Ovary (tissue), 9 donors: Measurements from ENCODE around the gene LUZP2. TPM values are rescaled to one million over a fixed set of nuclear protein-coding genes. Genes with fewer than 3 reads are reported as not detected.
"Not testable (repeated sequence)": the region's sequence is repeated elsewhere in the genome, so short reads cannot be mapped to it uniquely, and the experiment has no call there.

Experiments used
- DNase-seq, 5 donors: peaks; one replicate each; pipeline ENCODE4 v3.0.0-alpha.2; 2019 to 2020
- H3K27ac ChIP-seq, 2 donors: fragments of 200-600 bp; one replicate each; pipeline versions ENCODE4 v1.5.1 to v1.8.0; 2019 to 2022
- H3K27me3 ChIP-seq: fragments of 200-600 bp; one replicate; pipeline ENCODE4 v1.8.0; 2022
- H3K36me3 ChIP-seq: fragments of 200-600 bp; sonication (generic); one replicate; pipeline ENCODE4 v1.5.1; 2019
- H3K4me1 ChIP-seq: one replicate; pipeline ENCODE4 v1.8.1; 2013; ENCODE audit warnings: mild to moderate bottlenecking, moderate library complexity; ENCODE audit not compliant: insufficient read depth
- H3K4me3 ChIP-seq: fragments of 200-600 bp; sonication (generic); one replicate; pipeline ENCODE4 v1.5.1; 2017
- H3K9me3 ChIP-seq, 2 donors: fragments of 200-600 bp in 1 of 2; sonication (generic) in 1 of 2; one replicate each; pipeline versions ENCODE4 v1.5.1 to v1.8.1; 2013 to 2019; ENCODE audit warnings: mild to moderate bottlenecking in 1 of 2, moderate library complexity in 1 of 2
- EP300 ChIP-seq: sonication (generic); formaldehyde crosslinking; IDR thresholded peaks from one replicate; pipeline ENCODE4 v1.6.1; 2017; ENCODE audit warnings: antibody characterized with exemption
- POLR2A ChIP-seq: fragments of 450-650 bp; IDR thresholded peaks from one replicate; pipeline ENCODE4 v1.6.1; 2017; ENCODE audit warnings: antibody characterized with exemption, mild to moderate bottlenecking, moderate library complexity
- WGBS, 3 donors: extraction: QIAGEN DNeasy Blood & Tissue Kit in 1 of 3; methylation state at CpG; one replicate each; pipeline versions ENCODE4 v1.1.5 to v1.1.7; 2013 to 2017; 5-methylcytosine and 5-hydroxymethylcytosine counted together
- intact Hi-C, 4 donors: fragments of 100-400 bp; cut with DNase I; formaldehyde crosslinking; loops; one replicate each; pipeline versions ENCODE4 v1.11.0 to v1.15.1; 2022 to 2023
- polyA plus RNA-seq, 2 donors: library from polyadenylated mRNA; stranded (reverse); fragments of 200-250 nt in 1 of 2; fragments of 350-450 nt in 1 of 2; fragmentation: Illumina TruSeq in 1 of 2; extraction: RNeasy Lipid Tissue Mini Kit (QIAGEN cat#74804) in 1 of 2; gene quantifications; one replicate each; pipeline ENCODE4 v1.2.3, GENCODE V29; 2013 to 2014
- total RNA-seq, 7 donors: library from RNA; depleted of rRNA in 2 of 7; stranded (reverse); fragments of >200 nt in 2 of 7; fragmentation: NEBNext Ultra II Directional in 3 of 7; extraction: Animal tissue kit (Norgen Biotek cat#: 25700) in 3 of 7; gene quantifications; one replicate each; pipeline versions ENCODE4 v1.1.0 to v1.2.4, GENCODE V29; 2016 to 2023
- TF ChIP-seq, protein P1 (sequence below), 3 donors: fragments of 450-650 bp in 2 of 3; fragments of 200-600 bp in 1 of 3; IDR thresholded peaks; one replicate each; pipeline versions ENCODE4 v1.5.1 to v1.8.0; 2016 to 2022; ENCODE audit warnings: antibody characterized with exemption in 3 of 3, mild to moderate bottlenecking in 1 of 3
- donor health status: DM: no; HTN: no; CAD: no; lungs with moderate emphysema.
- donor health status: DM: no; HTN: no; CAD: no.
- donor health status: Bipolar disorder and iron deficiency.
- donor health status: DM: yes; HTN: yes; CAD: no.
- donor health status: DM: no; HTN: no; CAD: no.
- donor health status: DM: yes; HTN: yes; CAD: no.

The LUZP2 gene
- total and polyA plus RNA-seq, 9 donors, result 0.04 to 0.23 (median 0.07) TPM; not detected in 6

DNA sequence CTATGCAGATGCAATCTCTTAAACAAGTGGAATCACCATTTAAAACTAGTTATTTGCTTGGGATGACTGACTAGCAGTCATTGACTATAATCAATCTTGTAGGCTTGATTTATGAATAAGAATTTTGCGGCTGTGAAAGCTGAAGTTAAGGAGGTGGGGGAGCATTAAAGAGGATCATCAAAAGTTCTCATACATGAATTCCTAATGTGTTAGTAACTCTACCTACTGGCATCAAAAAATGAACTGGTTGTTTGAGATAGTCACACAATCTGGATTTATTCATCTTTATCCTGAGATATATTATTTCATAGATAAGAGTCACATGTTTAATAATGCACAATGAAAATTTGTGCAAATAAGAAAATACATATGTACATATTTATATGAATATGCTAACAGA, 393.6 kb downstream of the LUZP2 start:
- no peak for DNase-seq
- Histone ChIP-seq H3K36me3 (no peaks in the 10 kb centered on the region), H3K27me3 (no peaks in the 10 kb centered on the region), H3K27ac (no peak overlapping the region), H3K4me3 (no peak overlapping the region), H3K4me1 (no peaks in the 10 kb centered on the region), H3K9me3 (no peaks in the 10 kb centered on the region)
- TF ChIP-seq EP300 (no peak), POLR2A (no peak)
- TF ChIP-seq, protein P1, sequence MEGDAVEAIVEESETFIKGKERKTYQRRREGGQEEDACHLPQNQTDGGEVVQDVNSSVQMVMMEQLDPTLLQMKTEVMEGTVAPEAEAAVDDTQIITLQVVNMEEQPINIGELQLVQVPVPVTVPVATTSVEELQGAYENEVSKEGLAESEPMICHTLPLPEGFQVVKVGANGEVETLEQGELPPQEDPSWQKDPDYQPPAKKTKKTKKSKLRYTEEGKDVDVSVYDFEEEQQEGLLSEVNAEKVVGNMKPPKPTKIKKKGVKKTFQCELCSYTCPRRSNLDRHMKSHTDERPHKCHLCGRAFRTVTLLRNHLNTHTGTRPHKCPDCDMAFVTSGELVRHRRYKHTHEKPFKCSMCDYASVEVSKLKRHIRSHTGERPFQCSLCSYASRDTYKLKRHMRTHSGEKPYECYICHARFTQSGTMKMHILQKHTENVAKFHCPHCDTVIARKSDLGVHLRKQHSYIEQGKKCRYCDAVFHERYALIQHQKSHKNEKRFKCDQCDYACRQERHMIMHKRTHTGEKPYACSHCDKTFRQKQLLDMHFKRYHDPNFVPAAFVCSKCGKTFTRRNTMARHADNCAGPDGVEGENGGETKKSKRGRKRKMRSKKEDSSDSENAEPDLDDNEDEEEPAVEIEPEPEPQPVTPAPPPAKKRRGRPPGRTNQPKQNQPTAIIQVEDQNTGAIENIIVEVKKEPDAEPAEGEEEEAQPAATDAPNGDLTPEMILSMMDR (IDR thresholded peaks at IDR 0.05), result no peak
- intact Hi-C loops, result no loop called here
- WGBS, 3 donors, result 73 to 83% (median 81%) methylated on average over 1 of the region's 1 CpG

DNA sequence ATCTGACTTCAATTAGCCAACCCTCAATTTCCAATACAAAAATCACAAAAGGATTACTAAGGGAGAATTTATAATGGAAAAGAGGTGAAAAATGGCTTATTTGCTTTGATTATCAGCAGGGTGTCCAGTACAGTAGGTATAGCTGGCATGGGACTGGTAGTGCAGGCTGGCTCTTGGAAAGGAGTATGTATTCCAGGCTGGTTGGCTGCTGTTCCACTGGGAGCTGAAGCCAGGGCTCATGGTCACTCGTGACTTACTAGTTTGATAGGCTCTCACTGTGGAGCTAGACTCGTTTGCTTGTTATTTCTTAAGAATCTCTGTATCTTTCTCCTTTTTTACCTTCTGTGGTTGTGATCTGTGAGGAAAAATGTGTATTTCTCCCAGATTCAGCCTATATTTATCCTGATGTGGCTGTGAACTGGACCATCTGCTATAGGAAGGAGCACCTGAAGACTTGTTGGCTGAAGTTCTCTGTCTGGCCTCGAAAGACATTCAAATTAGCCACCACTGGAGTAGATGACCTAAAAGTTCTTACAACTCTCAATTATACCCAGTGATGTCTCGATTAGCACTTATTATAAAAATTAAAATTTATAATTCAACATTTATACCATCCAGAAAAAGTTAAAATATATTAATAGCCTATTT, 395.1 kb downstream of the LUZP2 start:
- H3K4me3 ChIP-seq, intact Hi-C loops, DNase-seq, H3K36me3 ChIP-seq, H3K4me1 ChIP-seq, H3K9me3 ChIP-seq, H3K27me3 ChIP-seq, H3K27ac ChIP-seq: not testable (repeated sequence)
- WGBS, 3 donors, result 71 to 73% (median 73%) methylated on average over 4 of the region's 4 CpGs

DNA sequence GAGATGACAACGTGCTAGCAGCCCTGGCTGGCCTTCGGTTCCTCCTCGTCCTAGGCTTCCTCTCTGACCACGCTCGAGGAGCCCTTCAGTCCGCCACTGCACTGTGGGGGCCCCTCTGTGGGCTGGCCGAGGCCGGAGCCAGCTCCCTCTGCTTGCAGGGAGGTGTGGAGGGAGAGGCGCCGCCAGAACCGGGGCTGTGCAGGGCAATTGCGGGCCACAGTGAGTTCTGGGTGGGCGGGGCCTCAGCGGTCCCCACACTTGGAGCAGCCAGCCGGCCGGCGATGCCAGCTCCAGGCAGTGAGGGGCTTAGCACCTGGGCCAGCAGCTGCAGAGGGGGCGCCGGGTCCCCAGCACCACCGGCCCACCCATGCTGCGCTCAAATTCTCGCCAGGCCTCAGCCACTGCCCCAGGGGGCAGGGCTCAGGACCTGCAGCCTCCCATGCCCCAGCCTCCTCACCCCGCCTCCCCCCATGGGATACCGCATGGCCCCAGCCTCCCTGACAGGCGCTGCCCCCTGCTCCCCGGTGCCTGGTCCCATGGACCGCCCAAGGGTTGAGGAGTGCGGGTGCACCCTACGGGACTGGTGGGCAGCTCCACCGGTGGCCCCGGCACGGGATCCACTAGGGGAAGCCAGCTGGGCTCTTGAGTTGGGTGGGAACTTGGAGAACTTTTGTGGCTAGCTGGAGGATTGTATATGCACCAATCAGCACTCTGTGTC, 399.4 kb downstream of the LUZP2 start:
- WGBS, 3 donors, result 90 to 95% (median 91%) methylated on average over 29 to 32 of the region's 32 CpGs
- Histone ChIP-seq H3K36me3 (no peaks in the 10 kb centered on the region), H3K27me3 (no peaks in the 10 kb centered on the region), H3K4me3 (no peak overlapping the region), H3K4me1 (no peaks in the 10 kb centered on the region), H3K27ac (no peak overlapping the region), H3K9me3 (no peaks in the 10 kb centered on the region)
- intact Hi-C loops, result no loop called here
- no peak for DNase-seq
- no peak for TF ChIP-seq POLR2A

DNA sequence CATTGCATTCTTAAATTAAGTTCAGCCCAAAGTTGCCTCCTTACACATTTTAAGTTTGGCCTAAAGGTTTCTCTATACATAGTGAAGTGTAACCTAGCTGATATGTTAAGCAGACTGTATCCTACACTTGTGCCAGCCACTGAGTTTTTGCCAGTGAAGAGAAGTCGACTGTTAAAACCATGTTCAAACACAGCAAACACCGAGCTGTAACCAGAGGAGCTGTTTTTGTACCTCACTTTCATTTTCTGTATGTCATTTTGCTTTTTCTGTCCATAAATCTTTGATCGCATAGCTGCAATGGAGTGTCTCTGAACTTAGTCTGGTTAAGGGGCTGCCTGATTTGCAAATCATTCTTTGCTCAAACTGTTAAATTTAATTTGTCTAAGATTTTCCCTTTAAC, 403.7 kb downstream of the LUZP2 start:
- Histone ChIP-seq H3K4me1 (no peaks in the 10 kb centered on the region), H3K27ac (no peak overlapping the region), H3K36me3 (no peaks in the 10 kb centered on the region), H3K27me3 (no peaks in the 10 kb centered on the region), H3K4me3 (no peak overlapping the region), H3K9me3 (no peaks in the 10 kb centered on the region)
- 21 to 49% (median 49%) methylated on average over 3 of the region's 3 CpGs for WGBS, 3 donors
- no peak for TF ChIP-seq EP300
- no peak for TF ChIP-seq POLR2A
- TF ChIP-seq, protein P1 (IDR thresholded peaks at IDR 0.05), result no peak
- DNase-seq, result no peak
- intact Hi-C loops, result no loop called here

DNA sequence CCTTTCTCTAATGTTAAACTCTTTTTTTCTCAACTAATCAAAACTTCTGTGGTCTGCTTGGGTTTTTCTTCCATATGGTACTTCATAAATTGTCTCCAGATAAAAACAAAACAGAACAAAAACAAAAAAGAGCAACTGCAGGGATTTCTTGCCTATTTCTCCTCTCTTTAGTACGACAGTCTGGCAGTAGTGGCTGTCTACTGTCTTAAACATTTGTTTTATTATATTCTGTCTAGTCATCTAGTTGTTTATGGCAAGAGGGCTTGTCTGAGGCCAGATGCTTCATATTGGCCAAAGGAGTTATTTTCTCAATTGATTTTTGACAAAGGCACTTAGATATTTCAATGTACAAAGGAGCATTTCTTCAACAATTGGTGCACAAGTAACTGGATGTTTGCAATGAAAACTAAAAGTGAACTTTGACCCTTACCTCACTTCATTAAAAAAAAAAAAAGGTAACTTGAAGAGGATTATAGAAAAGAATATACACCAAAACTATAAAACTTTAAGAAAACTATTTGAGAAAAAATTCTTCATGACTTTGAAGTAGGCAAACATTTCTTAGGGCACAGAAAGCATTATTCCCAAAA, 404.2 kb downstream of the LUZP2 start:
- intact Hi-C loops, result no loop called here
- H3K9me3 ChIP-seq, result no peaks in the 10 kb centered on the region
- no peak overlapping the region for H3K4me3 ChIP-seq
- no peaks in the 10 kb centered on the region for H3K27me3 ChIP-seq
- no peak overlapping the region for H3K27ac ChIP-seq
- no peaks in the 10 kb centered on the region for H3K36me3 ChIP-seq
- WGBS, 3 donors, result 31 to 44% (median 42%) methylated on average over 1 of the region's 1 CpG
- H3K4me1 ChIP-seq, result no peaks in the 10 kb centered on the region
- DNase-seq, result no peak
- TF ChIP-seq POLR2A, result no peak

DNA sequence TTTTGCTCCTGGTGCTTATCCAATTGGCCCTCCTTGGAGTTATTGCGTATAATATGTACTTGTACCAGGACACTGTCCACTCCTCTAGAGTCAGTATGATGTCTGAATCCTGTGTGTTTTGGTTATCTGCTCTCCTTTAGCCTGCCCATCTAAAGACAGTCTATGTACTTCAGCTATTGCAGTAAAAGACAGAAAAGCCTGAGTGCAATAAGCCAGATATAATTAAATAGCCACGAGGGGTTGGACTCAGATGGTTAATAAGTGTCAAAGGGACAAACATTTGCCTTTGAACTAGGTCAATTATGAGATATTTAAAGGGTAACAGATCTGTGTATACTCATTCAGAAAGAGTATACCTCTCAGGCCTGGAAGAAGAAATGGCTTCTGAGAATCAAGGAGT, 406.7 kb downstream of the LUZP2 start:
- Histone ChIP-seq H3K27ac (no peak overlapping the region), H3K4me3 (no peak overlapping the region), H3K9me3 (no peaks in the 10 kb centered on the region), H3K36me3 (no peaks in the 10 kb centered on the region), H3K4me1 (no peaks in the 10 kb centered on the region), H3K27me3 (no peaks in the 10 kb centered on the region)
- intact Hi-C loops, result no loop called here
- DNase-seq, result no peak
- 68 to 78% (median 70%) methylated on average over 2 of the region's 2 CpGs for WGBS, 3 donors
- TF ChIP-seq POLR2A (no peak), EP300 (no peak)
- TF ChIP-seq, protein P1 (IDR thresholded peaks at IDR 0.05), result no peak
